NCI-H2107 (cell line): ENCODE results near the gene MAG.

Experiments used
- DNase-seq: peaks from one replicate; lab custom pipeline; 2025; lab: John Stamatoyannopoulos, UW

The MAG gene

DNA sequence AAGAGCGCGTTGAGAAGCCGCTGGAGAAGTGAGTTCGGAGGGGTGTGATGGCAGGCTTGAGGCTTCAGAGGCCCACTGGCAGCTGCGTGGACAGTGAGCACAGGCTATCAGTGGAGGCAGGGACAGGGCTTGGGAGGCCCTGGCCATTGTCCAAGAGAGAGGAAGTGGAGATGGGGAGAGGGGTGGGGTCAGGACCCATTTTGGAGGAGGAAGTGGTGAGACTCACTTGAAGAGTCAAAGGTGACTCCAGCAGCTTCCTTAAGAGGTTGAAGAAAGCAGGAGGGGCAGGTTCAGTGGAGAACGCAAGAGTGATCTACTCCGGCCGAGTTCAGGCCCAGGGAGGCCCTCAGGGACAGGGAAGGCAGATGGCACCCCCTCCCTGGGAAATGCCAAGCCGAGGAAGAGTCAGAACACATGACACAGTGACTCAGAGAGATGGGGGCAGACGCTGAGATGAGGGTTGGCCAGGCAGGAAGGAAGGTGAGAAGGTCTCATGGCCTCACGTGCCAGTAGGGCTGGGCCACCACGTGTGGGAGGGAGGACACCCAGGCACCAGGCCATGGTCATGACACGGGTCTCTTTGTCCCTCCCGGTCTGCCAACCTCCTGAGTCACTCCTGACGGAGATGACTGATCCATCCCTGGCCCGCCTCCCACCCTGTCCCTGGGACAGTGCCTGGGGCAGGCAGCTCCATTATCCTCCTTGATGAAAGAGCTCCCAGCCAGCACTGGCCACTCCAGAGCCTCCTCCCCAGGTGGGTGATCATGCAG lies 26.9 kb downstream of the MAG start:
- no peak for DNase-seq

DNA sequence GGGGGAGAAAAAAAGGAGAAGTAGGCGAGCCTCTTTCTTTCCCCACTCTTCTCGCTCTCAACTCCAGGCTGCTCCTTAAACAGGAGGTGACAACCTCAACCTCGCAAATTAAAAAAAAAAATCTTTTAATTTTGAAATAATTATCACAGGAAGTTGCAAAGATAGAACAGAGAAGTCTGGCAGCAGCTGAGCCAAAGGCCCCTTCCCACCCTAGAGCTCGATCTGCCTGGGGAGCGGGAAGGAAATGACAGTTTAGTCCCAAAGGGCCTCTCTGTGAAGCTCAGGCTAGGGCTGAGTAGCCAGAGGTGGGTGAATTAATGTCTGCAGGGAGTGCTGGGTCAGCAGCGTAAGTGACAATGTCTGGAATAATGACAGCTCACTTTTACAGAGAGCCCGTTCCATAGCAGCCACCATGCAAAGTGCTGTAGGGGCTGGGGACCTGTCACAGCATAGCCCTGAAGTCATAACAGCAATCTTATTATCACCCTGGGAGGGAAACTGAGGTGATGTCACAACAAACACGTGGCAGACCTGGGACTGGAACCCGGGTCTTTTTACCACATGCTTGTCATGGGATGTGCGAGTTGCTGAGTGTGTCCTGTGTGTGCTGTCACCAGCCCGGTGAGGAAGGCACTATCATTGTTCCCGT lies 28.2 kb downstream of the MAG start:
- DNase-seq: no peak

DNA sequence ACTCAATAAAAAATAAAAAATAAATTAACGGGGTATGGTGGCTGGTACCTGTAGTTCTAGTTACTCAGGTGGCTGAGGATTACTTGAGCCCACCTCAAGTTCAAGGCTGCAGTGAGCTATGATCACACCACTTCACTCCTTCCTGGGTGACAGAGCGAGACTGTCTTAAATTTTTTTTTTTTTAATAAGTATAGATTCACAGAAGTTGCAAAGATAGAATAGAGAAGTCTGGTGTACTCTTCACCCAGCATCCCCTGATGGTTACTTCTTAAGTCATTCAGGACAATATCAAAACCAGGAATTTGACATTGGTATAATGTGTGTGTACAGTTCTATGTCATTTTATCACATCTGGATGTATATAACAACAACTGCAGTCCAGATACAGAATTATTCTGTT lies 29.3 kb downstream of the MAG start:
- DNase-seq: no peak

DNA sequence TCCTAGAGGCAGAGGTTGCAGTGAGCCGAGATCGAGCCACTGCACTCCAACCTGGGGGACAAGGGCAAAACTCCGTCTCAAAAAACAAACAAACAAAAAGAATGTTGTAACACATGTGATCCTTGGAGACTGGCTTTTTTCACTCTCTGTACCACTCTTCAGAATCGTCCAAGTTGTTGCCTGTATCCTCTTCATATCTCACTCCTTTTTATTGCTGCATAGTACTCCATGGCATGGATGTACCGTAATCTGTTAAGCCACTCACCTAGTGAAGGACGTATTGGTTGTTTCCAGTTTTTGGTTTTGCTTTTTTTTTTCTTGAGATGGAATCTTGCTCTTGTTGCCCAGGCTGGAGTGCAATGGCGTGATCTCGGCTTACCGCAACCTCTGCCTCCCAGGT lies 30.1 kb downstream of the MAG start:
- DNase-seq: no peak

DNA sequence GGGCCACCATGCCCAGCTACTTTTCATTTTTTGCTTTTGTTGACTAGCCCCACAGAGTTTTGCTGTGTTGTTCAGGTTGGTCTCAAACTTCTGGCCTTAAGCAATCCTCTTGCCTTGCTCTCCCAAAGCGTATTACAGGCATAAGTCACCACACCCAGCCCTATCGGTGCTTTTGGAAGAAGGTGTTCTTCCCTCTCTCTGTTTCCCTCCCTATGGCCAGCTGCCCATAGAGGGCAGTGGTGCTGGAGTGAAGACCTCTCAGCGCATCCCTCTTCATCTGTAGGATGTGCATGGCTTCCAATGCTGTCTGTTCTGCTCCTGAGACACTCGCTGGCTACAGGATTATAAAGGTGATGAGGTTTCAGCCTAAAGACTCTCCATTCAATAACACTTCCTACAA lies 35.7 kb downstream of the MAG start:
- DNase-seq: no peak

DNA sequence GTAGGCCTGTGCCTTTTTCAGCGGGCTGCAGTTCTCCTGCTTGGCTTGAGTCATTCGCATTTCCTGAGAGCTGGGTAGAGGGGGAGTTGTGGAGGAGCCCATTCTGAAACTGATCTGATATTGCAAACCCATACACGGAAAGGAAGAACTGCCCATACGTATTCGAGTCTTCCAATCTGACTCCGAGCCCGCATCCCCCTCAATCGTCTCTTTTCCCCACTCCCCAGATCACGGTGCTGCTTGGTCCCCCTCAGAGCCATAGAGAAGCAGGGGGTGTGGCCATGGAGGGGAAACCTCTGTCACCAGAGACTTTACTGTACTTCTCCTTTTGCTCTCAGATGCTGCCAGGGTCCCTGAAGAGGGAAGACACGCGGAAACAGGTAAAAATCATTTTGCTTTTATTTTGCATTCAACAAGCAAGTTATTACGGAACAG lies 36.9 kb downstream of the MAG start, which contains the start of gene CD22:
TSS of gene CD22 (plus strand) at position 337 of the 435 bp plus-strand sequence. CDS start 2,854 bp downstream, outside the sequence.
- no peak for DNase-seq

DNA sequence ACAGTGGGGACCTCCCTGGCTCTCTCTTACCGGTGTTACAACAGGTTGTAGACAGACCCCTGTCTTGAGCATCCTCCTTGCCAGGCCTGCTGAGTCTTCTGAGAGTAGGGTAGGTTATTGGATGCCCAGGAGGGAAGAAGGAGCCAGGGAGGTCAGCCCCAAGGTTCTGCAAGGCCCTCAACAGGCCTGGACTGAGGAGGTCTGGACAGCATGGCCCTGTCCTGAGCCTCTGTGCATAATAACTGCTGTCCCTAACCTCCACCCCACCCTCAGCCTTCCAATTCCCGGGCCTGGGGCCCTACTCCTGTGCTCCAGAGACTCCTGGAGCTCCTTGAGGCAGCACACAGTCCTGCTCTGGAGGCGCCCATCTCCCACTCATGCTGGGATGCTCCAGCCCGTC lies 37.4 kb downstream of the MAG start:
- no peak for DNase-seq

DNA sequence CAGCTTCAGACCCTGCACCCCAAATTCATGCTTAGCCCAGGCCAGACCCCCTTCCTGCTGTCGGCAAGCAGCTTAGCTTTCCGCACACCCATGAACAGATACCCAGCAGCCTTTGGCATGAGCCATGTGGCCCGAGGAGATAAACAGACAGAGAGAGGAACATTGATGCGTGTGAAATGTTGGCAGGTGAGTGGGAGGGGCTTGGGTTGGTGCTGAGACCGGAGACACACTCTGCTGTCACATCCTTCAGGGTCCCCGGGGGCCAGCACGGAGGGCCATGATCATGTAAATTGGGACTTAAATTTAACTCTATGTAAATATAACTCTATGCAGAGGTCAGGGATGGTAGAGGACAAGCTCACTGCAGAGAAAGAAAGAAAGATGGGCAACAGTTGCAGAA lies 38.5 kb downstream of the MAG start:
- DNase-seq: no peak

DNA sequence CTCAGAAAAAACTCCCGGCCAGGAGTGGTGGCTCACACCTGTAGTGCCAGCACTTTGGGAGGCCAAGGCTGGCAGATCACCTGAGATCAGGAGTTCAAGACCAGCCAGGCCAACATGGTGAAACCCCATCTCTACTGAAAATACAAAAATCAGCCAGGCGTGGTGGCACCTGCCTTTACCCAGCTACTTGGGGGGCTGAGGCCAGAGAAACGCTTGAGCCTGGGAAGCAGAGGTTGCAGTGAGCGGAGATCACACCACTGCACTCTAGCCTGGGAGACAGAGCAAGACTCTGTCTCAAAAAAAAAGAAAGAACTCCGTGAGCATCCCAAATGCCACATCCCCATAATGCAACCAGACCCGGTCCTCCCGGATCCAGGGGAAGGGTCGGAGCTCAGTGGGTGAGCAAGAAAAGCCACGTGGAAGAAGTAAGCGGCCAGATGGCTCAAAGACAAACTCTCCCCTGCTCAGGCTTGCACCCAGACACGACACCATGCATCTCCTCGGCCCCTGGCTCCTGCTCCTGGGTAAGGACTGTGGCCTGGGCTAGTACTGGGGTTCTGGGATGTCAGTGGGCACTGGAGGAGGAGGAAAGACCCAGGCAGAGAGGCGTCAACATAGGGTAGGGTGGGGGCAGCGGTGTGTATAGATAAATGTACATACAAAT lies 39.7 kb downstream of the MAG start:
- no peak for DNase-seq

DNA sequence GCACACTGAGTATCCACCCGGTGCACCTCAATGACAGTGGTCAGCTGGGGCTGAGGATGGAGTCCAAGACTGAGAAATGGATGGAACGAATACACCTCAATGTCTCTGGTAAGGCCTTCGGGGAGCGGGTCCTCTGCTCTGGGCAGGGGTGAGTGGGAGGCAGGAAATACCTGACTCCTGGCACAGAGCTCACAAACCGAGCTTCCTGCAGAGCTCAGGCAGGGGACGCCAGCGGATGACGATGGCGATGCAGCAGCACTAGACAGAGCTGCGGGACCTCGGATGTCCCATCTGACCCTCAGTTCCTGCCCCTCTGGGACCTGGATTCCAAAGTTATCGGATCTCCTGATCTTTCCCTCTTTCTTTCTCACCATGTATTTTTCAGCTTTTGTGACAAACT lies 40.9 kb downstream of the MAG start:
- DNase-seq: no peak

DNA sequence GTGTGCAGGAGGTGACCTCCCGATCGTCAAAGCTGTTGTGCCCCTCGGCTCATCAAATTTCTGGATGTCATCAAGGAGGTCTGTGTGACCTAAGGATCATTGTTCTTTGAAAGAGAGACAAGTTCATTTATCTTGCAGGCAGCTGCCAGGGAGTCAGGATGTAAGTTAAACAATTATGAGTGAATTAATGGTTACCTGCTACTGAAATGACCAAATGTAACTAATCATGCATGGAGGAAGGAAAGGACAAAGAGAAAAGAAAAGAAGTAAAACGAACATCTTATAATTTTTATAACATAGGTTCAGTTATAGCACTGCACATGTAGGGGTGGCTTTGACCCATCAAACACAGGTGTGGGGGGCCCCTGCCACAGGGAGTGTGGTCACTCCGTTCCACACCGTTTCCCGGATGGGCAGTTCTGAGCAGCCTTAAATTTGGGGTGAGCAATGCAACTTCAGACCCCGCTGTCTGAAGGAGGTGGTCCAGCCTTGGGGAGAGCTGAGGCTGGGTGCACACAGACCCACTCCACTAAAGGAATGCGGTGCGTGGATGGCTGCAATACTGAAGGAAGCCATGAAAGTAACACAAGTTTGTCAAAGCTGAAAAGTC lies 42.3 kb downstream of the MAG start:
- DNase-seq: no peak

DNA sequence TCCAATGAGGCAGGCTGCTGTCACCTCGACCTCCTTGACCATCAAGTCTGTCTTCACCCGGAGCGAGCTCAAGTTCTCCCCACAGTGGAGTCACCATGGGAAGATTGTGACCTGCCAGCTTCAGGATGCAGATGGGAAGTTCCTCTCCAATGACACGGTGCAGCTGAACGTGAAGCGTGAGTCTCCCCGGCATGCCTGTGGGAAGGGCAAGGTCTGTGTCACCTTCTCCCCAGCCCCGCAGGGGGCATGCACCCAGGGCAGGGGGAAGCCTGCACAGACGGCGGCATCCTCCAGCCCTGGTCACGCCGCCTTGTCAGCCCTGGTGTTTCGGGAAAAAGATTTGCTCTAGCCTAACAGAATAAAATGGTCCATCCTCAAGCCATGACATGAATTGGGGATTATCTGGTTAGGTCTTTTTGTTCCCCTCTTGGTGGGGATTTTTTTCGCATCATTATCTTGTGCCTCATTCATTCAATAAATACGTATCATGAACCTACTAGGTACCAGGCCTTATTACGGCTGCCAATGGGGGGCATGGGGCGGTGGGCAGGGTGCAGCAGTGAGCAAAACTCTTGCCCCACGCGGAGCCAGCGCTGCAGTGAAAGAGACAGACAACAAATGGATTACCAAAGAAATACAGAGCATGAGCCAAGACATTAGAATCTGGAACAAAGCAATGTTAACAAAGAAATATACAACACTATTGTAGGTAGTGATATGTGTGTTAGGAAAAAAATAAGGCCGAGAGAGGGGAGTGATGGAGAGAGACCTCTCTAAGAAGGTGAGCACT lies 44.4 kb downstream of the MAG start:
- DNase-seq: no peak

DNA sequence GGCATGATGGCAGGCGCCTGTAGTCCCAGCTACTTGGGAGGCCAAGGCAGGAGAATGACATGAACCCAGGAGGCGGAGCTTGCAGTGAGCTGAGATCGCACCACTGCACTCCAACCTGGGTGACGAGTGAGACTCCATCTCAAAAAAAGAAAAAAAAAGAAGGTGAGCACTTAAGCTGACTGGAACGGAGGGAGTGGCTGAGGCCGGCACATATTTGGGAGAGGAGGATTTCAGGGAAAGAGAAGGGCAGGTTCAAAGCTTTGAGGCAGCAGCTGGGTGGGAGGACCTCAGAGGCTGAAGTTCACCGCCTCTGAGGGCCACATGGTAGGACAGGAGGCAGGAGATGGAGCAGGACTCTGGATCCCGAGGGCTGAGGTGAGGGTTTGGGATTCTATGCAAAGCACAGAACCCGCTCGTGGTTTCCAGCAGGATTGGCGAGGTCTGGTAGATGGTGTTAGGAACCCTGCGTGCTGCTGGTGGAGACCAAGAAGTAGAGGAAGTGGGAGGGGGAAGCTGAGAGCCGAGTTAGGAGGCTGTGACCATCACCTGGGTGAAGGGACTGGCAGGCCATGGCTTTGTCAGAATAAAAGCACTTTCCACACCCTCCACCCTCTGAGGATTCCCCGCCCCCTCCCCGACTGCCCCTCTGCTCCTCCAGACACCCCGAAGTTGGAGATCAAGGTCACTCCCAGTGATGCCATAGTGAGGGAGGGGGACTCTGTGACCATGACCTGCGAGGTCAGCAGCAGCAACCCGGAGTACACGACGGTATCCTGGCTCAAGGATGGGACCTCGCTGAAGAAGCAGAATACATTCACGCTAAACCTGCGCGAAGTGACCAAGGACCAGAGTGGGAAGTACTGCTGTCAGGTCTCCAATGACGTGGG lies 45.4 kb downstream of the MAG start:
- DNase-seq: no peak

DNA sequence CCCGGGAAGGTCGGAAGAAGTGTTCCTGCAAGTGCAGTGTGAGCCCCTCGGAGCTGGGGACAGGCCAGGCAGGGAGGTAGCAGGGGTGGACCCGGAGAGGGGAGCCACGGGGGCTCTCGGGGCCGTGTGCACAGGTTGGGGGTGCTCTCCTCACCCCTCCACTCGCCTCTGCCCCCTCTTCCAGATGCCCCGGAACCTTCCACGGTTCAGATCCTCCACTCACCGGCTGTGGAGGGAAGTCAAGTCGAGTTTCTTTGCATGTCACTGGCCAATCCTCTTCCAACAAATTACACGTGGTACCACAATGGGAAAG lies 46.0 kb downstream of the MAG start:
- DNase-seq: no peak

DNA sequence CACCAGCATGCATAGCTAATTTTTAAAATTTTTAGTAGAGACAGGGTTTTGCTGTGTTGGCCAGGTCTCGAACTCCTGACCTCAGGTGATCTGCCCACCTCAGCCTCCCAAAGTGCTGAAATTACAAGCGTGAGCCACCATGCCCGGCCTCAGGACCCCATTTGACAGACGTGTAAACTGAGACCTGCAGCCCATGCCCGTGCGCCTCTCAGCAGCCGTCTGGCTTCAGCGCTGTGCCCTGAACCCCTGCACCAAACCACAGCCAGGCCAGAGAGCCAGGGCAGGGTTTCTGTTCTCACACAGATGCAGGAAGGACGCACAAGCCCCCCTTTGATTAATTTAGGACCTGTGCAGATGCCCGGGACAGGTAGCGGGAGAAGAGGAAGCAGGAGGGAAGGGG lies 48.5 kb downstream of the MAG start:
- no peak for DNase-seq

DNA sequence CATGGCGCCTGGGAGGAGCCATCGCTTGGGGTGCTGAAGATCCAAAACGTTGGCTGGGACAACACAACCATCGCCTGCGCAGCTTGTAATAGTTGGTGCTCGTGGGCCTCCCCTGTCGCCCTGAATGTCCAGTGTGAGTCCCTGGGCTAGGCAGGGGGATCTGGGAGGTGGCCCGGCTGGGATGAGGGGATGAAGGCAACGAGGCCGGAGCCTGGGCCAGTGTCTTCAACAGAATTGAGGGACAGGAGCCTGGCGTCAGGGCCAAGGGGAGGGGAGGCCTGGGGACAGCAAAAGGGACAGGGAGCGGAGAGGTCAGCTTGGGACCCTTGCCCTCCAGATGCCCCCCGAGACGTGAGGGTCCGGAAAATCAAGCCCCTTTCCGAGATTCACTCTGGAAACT lies 49.0 kb downstream of the MAG start:
- no peak for DNase-seq

DNA sequence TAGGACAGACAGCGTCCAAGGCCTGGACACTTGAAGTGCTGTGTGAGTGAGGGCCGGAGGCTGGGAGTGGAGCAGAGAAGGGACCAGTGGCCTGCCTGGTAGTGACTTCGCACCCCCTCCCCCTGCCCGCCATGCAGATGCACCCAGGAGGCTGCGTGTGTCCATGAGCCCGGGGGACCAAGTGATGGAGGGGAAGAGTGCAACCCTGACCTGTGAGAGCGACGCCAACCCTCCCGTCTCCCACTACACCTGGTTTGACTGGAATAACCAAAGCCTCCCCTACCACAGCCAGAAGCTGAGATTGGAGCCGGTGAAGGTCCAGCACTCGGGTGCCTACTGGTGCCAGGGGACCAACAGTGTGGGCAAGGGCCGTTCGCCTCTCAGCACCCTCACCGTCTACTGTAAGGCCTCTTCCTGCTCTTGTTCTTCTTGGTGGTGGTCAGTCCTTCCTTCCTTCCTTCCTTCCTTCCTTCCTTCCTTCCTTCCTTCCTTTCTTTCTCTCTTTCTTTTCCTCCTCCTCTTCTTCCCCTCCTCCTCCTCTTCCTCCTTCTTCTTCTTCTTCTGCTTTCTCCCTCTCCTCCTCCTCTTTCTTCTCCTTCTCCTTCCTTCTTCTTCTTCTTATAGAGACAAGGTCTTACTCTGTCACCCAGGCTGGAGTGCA lies 49.7 kb downstream of the MAG start:
- no peak for DNase-seq

DNA sequence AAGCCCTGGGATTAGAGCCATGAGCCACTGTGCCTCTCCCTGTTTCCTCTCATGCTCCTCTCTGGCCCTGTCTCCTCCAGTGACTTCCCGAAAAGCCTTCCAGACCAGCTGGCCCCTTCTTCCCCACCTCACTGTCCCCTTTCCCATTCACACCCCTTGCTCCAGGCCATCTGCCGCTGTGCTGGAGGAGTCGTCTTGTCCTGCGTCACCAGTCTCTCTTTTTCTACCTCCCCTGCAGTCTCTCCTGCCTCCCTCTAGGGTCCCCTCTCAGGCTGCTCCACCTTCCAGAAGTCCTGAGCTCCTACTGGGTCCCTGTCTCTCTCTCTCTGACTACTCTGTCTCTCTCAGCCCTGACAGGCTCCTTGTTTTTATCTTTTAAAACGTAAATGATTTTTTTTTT lies 50.5 kb downstream of the MAG start:
- DNase-seq: no peak

DNA sequence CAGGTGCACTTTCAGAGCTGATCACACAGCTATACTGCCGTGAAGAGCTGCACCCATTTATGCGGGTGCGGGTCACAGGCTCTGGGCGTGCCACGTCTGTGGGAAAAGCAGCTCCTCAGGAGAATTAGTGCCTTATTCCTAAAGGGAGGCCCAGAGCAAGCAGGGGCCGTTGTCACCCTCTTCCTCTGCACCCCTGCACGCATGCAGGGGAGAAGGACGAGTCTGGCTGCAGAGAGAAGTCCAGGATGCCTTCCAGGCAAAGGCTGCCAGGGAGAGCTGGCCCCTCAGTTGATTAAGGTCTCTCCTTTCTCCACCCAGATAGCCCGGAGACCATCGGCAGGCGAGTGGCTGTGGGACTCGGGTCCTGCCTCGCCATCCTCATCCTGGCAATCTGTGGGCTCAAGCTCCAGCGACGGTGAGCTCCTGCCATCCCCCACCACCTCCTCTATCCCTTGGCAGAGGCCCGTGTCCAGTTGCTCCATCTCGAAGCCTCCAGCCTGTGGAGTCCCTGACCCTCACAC lies 52.6 kb downstream of the MAG start:
- no peak for DNase-seq

DNA sequence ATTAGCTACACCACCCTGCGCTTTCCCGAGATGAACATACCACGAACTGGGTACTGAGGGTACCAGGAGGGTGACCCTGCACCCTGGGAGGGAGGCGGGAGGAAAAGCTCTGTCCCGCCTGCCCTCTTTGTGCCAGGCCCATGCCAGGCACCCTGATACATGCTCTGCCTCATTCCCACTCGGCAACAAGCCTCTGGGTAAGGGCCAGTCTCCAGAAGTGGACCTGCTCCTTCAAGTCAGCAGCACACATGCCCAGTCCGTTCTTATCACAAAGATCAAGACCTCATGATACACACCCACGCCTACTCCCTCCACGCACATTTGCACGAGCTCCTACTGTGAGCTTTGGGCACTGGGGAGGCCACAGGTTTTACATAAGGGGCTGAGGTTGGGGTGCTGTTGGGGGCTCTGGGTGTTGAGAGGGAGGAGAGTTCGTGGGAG lies 53.7 kb downstream of the MAG start:
- DNase-seq: no peak
